K562 (cell line): ENCODE data around the gene PRR15L. TPM values are rescaled to one million over a fixed set of nuclear protein-coding genes. Genes with fewer than 3 reads are reported as not detected.

ENCODE experiments used
- ATAC-seq: fragments of 200-7000 bp; cut with Tn5 transposase; 3 replicates; pipeline ENCODE4 v1.9.1; 2020; ENCODE audit warnings: moderate library complexity
- BruUV-seq: library from RNA; stranded (reverse); fragments of 400-500 nt; replicated peaks from 2 replicates; lab custom pipeline; 2021; lab: Mats Ljungman, UMichigan
- CTCF ChIA-PET: fragments of 300-600 bp; formaldehyde crosslinking; extraction: SDS; loops from one replicate; lab custom pipeline; 2021; ENCODE audit warnings: low intra/inter-chr PET ratio; lab: Yijun Ruan, JAX
- POLR2A ChIA-PET: fragments of 300-600, 350-650 bp; sonication (Branson Sonifier 250); formaldehyde crosslinking; extraction: SDS; loops from one replicate; lab custom pipeline; 2021; ENCODE audit warnings: antibody characterized with exemption, inconsistent platforms; lab: Yijun Ruan, JAX
- DNase-seq, 4 experiments: peaks; one replicate each; pipeline versions ENCODE4 v3.0.0 to v3.0.0-alpha.2; 2011 to 2018; ENCODE audit warnings: low spot score in 3 of 4, mixed read lengths in 3 of 4; ENCODE audit errors: extremely low read depth in 1 of 4
- FAIRE-seq: peaks from 2 replicates; lab custom pipeline; 2011; peaks lifted over from hg19 to GRCh38; lab: Jason Lieb, UNC
- H2AFZ ChIP-seq: 2 replicates; pipeline ENCODE4 v1.6.0; 2011; ENCODE audit warnings: low read depth, low read length, control low read depth, inconsistent platforms
- H3K27ac ChIP-seq: fragments of 200-600 bp; 3 replicates; pipeline ENCODE4 v1.8.0; 2011; ENCODE audit warnings: low read depth, mild to moderate bottlenecking, control low read depth, inconsistent platforms, low read length, moderate library complexity, mixed read lengths; ENCODE audit errors: extremely low read depth
- H3K27me3 ChIP-seq, 2 experiments: fragments of 300-600 bp in 1 of 2; 2 replicates in 1 of 2; 3 replicates in 1 of 2; pipeline versions ENCODE4 v1.6.0 to v1.8.0; 2011; ENCODE audit warnings: inconsistent platforms in 2 of 2, low read length in 2 of 2, mild to moderate bottlenecking in 1 of 2, mixed read lengths in 1 of 2, moderate library complexity in 1 of 2; ENCODE audit not compliant: control insufficient read depth in 2 of 2, insufficient read depth in 2 of 2
- H3K36me3 ChIP-seq: fragments of 300-600 bp; 3 replicates; pipeline ENCODE4 v1.8.0; 2011; ENCODE audit warnings: mild to moderate bottlenecking, low read length, inconsistent platforms; ENCODE audit not compliant: control insufficient read depth, insufficient read depth
- H3K4me1 ChIP-seq, 2 experiments: fragments of 200-600 bp in 1 of 2; replicated peaks in 1 of 2; 2 replicates in 1 of 2; 3 replicates in 1 of 2; pipeline versions ENCODE4 v1.5.1 to v1.8.0; 2011; ENCODE audit warnings: inconsistent platforms in 2 of 2, low read length in 2 of 2, mild to moderate bottlenecking in 1 of 2, mixed read lengths in 1 of 2, moderate library complexity in 1 of 2; ENCODE audit not compliant: control insufficient read depth in 2 of 2, insufficient read depth in 2 of 2
- H3K4me2 ChIP-seq: 2 replicates; pipeline ENCODE4 v1.6.1; 2011; ENCODE audit warnings: low read length, control low read depth, inconsistent platforms, mixed read lengths; ENCODE audit not compliant: insufficient read depth
- H3K4me3 ChIP-seq: fragments of 200-600 bp; sonication (generic), shearing (Covaris generic); 2 replicates; pipeline ENCODE4 v1.5.1; 2016; ENCODE audit warnings: control low read depth, inconsistent platforms
- H3K79me2 ChIP-seq: fragments of 200-600 bp; 3 replicates; pipeline ENCODE4 v1.8.0; 2011; ENCODE audit warnings: low read length, inconsistent platforms; ENCODE audit not compliant: control insufficient read depth, insufficient read depth
- H3K9ac ChIP-seq, 2 experiments: 2 replicates each; pipeline versions ENCODE4 v1.6.0 to v1.6.1; 2011; ENCODE audit warnings: low read depth in 2 of 2, low read length in 2 of 2, control low read depth in 1 of 2, inconsistent platforms in 1 of 2, mild to moderate bottlenecking in 1 of 2, mixed read lengths in 1 of 2; ENCODE audit not compliant: insufficient read depth in 1 of 2
- H3K9me1 ChIP-seq: one replicate; pipeline ENCODE4 v1.6.0; 2011; ENCODE audit warnings: inconsistent platforms, mild to moderate bottlenecking, low read length, moderate library complexity; ENCODE audit not compliant: control insufficient read depth, insufficient read depth
- H3K9me3 ChIP-seq: replicated peaks from 2 replicates; pipeline ENCODE4 v1.5.1; 2011; ENCODE audit warnings: low read depth, low read length, inconsistent platforms; ENCODE audit not compliant: control insufficient read depth, insufficient read depth
- H4K20me1 ChIP-seq: replicated peaks from 2 replicates; pipeline ENCODE4 v1.6.1; 2011; ENCODE audit warnings: low read length, inconsistent platforms, mixed read lengths; ENCODE audit not compliant: control insufficient read depth, insufficient read depth
- E2F3 ChIP-seq: fragments of 250-450 bp; sonication (Bioruptor Pico); IDR thresholded peaks from 2 replicates; pipeline ENCODE4 v1.4.0; 2020; ENCODE audit warnings: mild to moderate bottlenecking
- KDM5B ChIP-seq: fragments of 200-600 bp; sonication (generic); IDR thresholded peaks from 2 replicates; pipeline ENCODE4 v1.6.1; 2012; ENCODE audit warnings: low read depth, mild to moderate bottlenecking, moderate library complexity, low read length, control low read depth, inconsistent platforms; ENCODE audit not compliant: insufficient replicate concordance
- MXI1 ChIP-seq: IDR thresholded peaks from 2 replicates; pipeline ENCODE4 v1.6.1; 2011; ENCODE audit warnings: low read depth, mild to moderate bottlenecking, improper control_type of control experiment, low read length
- POLR3A ChIP-seq: IDR thresholded peaks from 2 replicates; pipeline ENCODE4 v1.6.1; 2011; ENCODE audit warnings: borderline replicate concordance, mild to moderate bottlenecking, moderate library complexity; ENCODE audit not compliant: insufficient read length, insufficient read depth; ENCODE audit errors: extremely low read depth
- PRPF4 ChIP-seq: fragments of 200-400 bp; formaldehyde crosslinking; IDR thresholded peaks from one replicate; pipeline ENCODE4 v1.6.1; 2017; ENCODE audit warnings: low read length, low read depth, mild to moderate bottlenecking; ENCODE audit not compliant: insufficient read depth, poor library complexity, severe bottlenecking
- SMAD1 ChIP-seq: fragments of 150-350 bp; IDR thresholded peaks from 2 replicates; pipeline ENCODE4 v1.6.1; 2014; ENCODE audit warnings: low read length, low read depth; ENCODE audit not compliant: partially characterized antibody
- ZC3H4 ChIP-seq: sonication (generic); formaldehyde crosslinking; IDR thresholded peaks from 2 replicates; pipeline ENCODE4 v1.9.0; 2021; ENCODE audit warnings: missing genetic modification reagents, borderline replicate concordance
- ZNF445 ChIP-seq: fragments of 250-450 bp; sonication (Bioruptor Pico); IDR thresholded peaks from 2 replicates; pipeline ENCODE4 v1.4.0; 2020; ENCODE audit warnings: low read depth, mild to moderate bottlenecking, moderate library complexity
- ZNF76 ChIP-seq: fragments of 250-450 bp; sonication (Bioruptor Pico); IDR thresholded peaks from 2 replicates; pipeline ENCODE4 v1.4.0; 2020; ENCODE audit warnings: mild to moderate bottlenecking, moderate library complexity, borderline replicate concordance
- WGBS: fragments of 100-300 bp; shearing (Covaris generic); methylation state at CpG from one replicate; pipeline ENCODE4 v1.1.6; 2016; ENCODE audit warnings: low coverage, mixed read lengths; ENCODE audit not compliant: insufficient coverage; ENCODE audit errors: missing lambda C conversion rate; 5-methylcytosine and 5-hydroxymethylcytosine counted together
- in situ Hi-C: fragments of 300-500 bp; cut with MboI; formaldehyde crosslinking; loops from 4 replicates; pipeline ENCODE4 v1.15.0; 2018; ENCODE audit warnings: inconsistent platforms, mixed read lengths
- intact Hi-C: fragments of 100-400 bp; cut with micrococcal nuclease; formaldehyde crosslinking; loops from 2 replicates; pipeline ENCODE4 v1.14.2; 2022
- polyA plus RNA-seq, 8 experiments: library from polyadenylated mRNA; depleted of rRNA in 4 of 8; stranded (reverse) in 5 of 8; unstranded in 3 of 8; fragments of >200 nt; fragmentation: Nextera tagmentation in 2 of 8; fragmentation: Illumina TruSeq in 1 of 8; extraction: Ambion mirVana in 2 of 8; extraction: Trizol in 1 of 8; gene quantifications; 2 replicates each; pipeline versions ENCODE4 v1.2.1 to v1.2.3, GENCODE V29; 2011 to 2014; ENCODE audit warnings: inconsistent platforms in 1 of 8, missing spikeins in 1 of 8
- total RNA-seq, 7 experiments: library from RNA; depleted of rRNA in 6 of 7; stranded (reverse); fragments of >200 nt in 6 of 7; fragmentation: Illumina TruSeq in 2 of 7; extraction: Trizol in 2 of 7; gene quantifications; 2 replicates each; pipeline versions ENCODE4 v1.2.1 to v1.2.3, GENCODE V29; 2011 to 2021; ENCODE audit warnings: low replicate concordance in 1 of 7
- TF ChIP-seq, protein P1 (sequence below): fragments of 250-450 bp; sonication (Bioruptor Pico); IDR thresholded peaks from 2 replicates; pipeline ENCODE4 v1.4.0; 2020; ENCODE audit warnings: borderline replicate concordance
- TF ChIP-seq, protein P2 (sequence below): conservative IDR thresholded peaks from 2 replicates; pipeline ENCODE4 v1.6.1; 2011; ENCODE audit warnings: low read depth, mild to moderate bottlenecking, low read length; ENCODE audit not compliant: control insufficient read depth
- TF ChIP-seq, protein P3 (sequence below): fragments of 450-650 bp; IDR thresholded peaks from 2 replicates; pipeline ENCODE4 v1.6.1; 2016; ENCODE audit warnings: missing biosample characterization, missing genetic modification characterization
- TF ChIP-seq, protein P4 (sequence below): fragments of 200-800 bp; sonication (Bioruptor generic); IDR thresholded peaks from 2 replicates; pipeline ENCODE4 v1.6.1; 2017; ENCODE audit warnings: missing genetic modification characterization, missing compliant biosample characterization

PRR15L gene
- total and polyA plus RNA-seq, 9 of the 15 experiments (the other 6 are each of a cell fraction or from before 2014, with no cell fraction given), result 0.03 TPM; not detected in 8

DNA sequence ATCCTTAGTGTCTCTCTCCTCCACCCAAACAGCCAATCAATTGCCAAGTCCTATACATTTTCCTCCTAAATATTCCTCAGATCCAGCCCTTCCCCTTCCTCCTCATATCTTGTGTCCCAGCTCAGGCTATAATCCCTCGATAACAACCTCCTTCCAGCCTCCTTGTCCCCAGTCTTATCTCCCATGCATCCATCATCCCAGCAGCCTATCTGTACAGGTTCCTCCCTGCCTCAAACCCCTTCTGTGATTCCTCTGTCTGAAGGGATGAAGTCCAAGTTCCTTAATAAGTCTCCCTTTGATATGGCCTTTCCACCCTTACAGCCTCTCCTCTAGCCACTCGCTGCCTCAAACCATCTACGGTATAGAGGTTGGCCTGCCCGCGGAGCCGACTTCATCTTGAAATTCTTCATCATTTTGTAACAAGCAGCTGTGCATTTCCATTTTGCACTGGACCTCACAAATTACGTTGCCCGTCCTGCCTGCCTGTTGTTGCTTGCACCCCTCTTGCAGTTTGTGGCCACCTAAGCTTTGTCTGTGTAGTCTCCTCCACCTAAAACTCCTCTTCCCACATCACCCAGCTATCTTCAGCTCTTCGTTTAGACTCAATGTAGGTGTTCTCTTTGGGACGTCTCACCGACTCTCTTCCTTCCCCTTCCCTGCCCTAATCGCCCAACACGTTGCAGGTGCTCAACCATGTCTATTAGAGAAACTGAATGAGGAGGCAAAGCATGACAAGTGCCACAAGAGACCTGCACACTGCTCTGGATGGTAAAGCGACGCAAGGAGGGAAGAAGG is 12.4 kb upstream of the PRR15L start (continued):
- TF ChIP-seq, protein P1, sequence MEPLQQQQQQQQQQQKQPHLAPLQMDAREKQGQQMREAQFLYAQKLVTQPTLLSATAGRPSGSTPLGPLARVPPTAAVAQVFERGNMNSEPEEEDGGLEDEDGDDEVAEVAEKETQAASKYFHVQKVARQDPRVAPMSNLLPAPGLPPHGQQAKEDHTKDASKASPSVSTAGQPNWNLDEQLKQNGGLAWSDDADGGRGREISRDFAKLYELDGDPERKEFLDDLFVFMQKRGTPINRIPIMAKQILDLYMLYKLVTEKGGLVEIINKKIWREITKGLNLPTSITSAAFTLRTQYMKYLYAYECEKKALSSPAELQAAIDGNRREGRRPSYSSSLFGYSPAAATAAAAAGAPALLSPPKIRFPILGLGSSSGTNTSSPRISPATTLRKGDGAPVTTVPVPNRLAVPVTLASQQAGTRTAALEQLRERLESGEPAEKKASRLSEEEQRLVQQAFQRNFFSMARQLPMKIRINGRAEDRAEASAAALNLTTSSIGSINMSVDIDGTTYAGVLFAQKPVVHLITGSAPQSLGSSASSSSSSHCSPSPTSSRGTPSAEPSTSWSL (CRISPR knock-in tag), result peak; percentile 66; the same call in 1 of the 2 replicates
- TF ChIP-seq E2F3 (CRISPR knock-in tag) (0 out of 2 replicates have a peak, but pooled peaks have one; percentile 31), ZNF76 (CRISPR knock-in tag) (peak; percentile 29; the same call in 1 of the 2 replicates), SMAD1 (no peak)
- TF ChIP-seq, protein P2, sequence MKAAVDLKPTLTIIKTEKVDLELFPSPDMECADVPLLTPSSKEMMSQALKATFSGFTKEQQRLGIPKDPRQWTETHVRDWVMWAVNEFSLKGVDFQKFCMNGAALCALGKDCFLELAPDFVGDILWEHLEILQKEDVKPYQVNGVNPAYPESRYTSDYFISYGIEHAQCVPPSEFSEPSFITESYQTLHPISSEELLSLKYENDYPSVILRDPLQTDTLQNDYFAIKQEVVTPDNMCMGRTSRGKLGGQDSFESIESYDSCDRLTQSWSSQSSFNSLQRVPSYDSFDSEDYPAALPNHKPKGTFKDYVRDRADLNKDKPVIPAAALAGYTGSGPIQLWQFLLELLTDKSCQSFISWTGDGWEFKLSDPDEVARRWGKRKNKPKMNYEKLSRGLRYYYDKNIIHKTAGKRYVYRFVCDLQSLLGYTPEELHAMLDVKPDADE, result no peak

DNA sequence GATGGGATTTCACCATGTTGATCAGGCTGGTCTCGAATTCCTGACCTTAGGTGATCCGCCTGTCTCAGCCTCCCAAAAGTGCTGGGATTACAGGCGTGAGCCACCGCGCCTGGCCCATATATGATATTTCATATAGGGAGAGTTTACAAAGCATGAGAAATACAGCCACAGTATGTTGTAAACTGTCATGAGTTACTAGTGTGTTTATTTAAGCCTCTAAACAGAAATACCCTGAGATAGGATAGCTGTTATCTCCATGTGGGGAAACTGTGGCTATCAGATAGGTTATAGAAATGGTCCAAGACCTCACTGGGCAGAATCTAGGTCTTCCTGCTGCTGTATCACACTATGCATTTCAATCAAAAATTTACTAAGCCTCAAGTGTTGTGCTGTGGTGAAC is 11.2 kb upstream of the PRR15L start:
- H3K4me3 ChIP-seq, result no peak overlapping the region
- no TSS peak for BruUV-seq
- in situ Hi-C loops (no loop called here), intact Hi-C loops (no loop called here)
- no peaks in the 10 kb centered on the region for H3K9me1 ChIP-seq
- no peak overlapping the region for H2AFZ ChIP-seq
- ChIA-PET CTCF (interaction anchor here (0.6 kb wide), 1 partner anchor 18 kb away, joined by 3 read pairs; no protein-coding TSS in a partner anchor), POLR2A (interaction anchor here (0.8 to 2.1 kb wide), 3 partner anchors 7 to 19 kb away, joined by 3 to 8 read pairs (median 5); partner anchors contain the start of gene PRR15L)
- FAIRE-seq (no peak), ATAC-seq (no peak), DNase-seq (no peak)
- WGBS, result 64% methylated on average over 5 of the region's 5 CpGs
- H3K4me1 ChIP-seq, result peaks cover 20 to 31% of the 10 kb centered on the region in 2 experiments; a peak in 4 of 5 replicates
- no peaks in the 10 kb centered on the region for H3K27me3 ChIP-seq
- H3K79me2 ChIP-seq, result peaks cover 19% of the 10 kb centered on the region
- no peaks in the 10 kb centered on the region for H3K9me3 ChIP-seq
- no peak overlapping the region for H3K27ac ChIP-seq
- no peaks in the 10 kb centered on the region for H4K20me1 ChIP-seq
- peaks cover 18% of the 10 kb centered on the region for H3K36me3 ChIP-seq
- H3K4me2 ChIP-seq, result no peak overlapping the region
- no peak overlapping the region for H3K9ac ChIP-seq
- no peak for TF ChIP-seq PRPF4
- TF ChIP-seq ZC3H4 (CRISPR knock-in tag), result no peak
- no peak for TF ChIP-seq KDM5B
- TF ChIP-seq, protein P3, sequence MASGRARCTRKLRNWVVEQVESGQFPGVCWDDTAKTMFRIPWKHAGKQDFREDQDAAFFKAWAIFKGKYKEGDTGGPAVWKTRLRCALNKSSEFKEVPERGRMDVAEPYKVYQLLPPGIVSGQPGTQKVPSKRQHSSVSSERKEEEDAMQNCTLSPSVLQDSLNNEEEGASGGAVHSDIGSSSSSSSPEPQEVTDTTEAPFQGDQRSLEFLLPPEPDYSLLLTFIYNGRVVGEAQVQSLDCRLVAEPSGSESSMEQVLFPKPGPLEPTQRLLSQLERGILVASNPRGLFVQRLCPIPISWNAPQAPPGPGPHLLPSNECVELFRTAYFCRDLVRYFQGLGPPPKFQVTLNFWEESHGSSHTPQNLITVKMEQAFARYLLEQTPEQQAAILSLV, result no peak
- no peak for TF ChIP-seq ZNF445 (CRISPR knock-in tag)
- TF ChIP-seq MXI1, result no peak
- TF ChIP-seq, protein P4, sequence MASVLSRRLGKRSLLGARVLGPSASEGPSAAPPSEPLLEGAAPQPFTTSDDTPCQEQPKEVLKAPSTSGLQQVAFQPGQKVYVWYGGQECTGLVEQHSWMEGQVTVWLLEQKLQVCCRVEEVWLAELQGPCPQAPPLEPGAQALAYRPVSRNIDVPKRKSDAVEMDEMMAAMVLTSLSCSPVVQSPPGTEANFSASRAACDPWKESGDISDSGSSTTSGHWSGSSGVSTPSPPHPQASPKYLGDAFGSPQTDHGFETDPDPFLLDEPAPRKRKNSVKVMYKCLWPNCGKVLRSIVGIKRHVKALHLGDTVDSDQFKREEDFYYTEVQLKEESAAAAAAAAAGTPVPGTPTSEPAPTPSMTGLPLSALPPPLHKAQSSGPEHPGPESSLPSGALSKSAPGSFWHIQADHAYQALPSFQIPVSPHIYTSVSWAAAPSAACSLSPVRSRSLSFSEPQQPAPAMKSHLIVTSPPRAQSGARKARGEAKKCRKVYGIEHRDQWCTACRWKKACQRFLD (CRISPR knock-in tag), result no peak
- TF ChIP-seq POLR3A, result no peak
